Thoracic aorta (tissue), 2 donors: ENCODE data around the gene CLASRP. TPM values are rescaled to one million over a fixed set of nuclear protein-coding genes. Genes with fewer than 3 reads are reported as not detected.

Experiments used
- ATAC-seq: fragments of 150-250 bp; one replicate; pipeline ENCODE4 v1.8.0; 2017; ENCODE audit warnings: low read depth; ENCODE audit not compliant: insufficient number of reproducible peaks, low FRiP score
- DNase-seq: peaks from one replicate; pipeline ENCODE4 v3.0.0-alpha.2; 2020; ENCODE audit warnings: low spot score
- H3K27ac ChIP-seq, 2 donors: fragments of 200-600 bp; sonication (generic); 1 replicate in 1 of 2; 2 replicates in 1 of 2; pipeline ENCODE4 v1.5.1; 2016; ENCODE audit warnings: mild to moderate bottlenecking in 2 of 2, moderate library complexity in 2 of 2
- H3K27me3 ChIP-seq: fragments of 200-600 bp; sonication (generic); replicated peaks from 2 replicates; pipeline ENCODE4 v1.6.0; 2016; ENCODE audit warnings: mild to moderate bottlenecking; ENCODE audit not compliant: insufficient read depth
- H3K36me3 ChIP-seq: fragments of 200-600 bp; sonication (generic); one replicate; pipeline ENCODE4 v1.5.1; 2016
- H3K4me1 ChIP-seq, 2 donors: fragments of 200-600 bp; sonication (generic); 1 replicate in 1 of 2; 2 replicates in 1 of 2; pipeline versions ENCODE4 v1.5.1 to v1.6.0; 2016; ENCODE audit warnings: low read depth in 2 of 2, mild to moderate bottlenecking in 1 of 2; ENCODE audit not compliant: control insufficient read depth in 1 of 2
- H3K4me3 ChIP-seq: fragments of 200-600 bp; sonication (generic); 2 replicates; pipeline ENCODE4 v1.5.1; 2016; ENCODE audit warnings: mild to moderate bottlenecking
- H3K9me3 ChIP-seq: fragments of 200-600 bp; sonication (generic); 2 replicates; pipeline ENCODE4 v1.5.1; 2016
- total RNA-seq, 2 donors: library from RNA; depleted of rRNA; stranded (reverse); fragments of >200 nt; gene quantifications; one replicate each; pipeline versions ENCODE4 v1.1.0 to v1.2.3, GENCODE V29; 2016
- TF ChIP-seq, protein P1 (sequence below): fragments of 200-600 bp; sonication (generic); IDR thresholded peaks from one replicate; pipeline ENCODE4 v1.5.1; 2019; ENCODE audit warnings: antibody characterized with exemption

CLASRP gene
- total RNA-seq, 2 donors from 2014 or later = 119 to 300 TPM

GRCh38 chr19:45097776-45098520, 59.1 kb downstream of the CLASRP start:
- Histone ChIP-seq H3K4me1 (peaks cover 22 to 40% of the 10 kb centered on the region in 2 donors), H3K27me3 (no peaks in the 10 kb centered on the region), H3K27ac (no peak overlapping the region), H3K36me3 (no peaks in the 10 kb centered on the region), H3K4me3 (no peak overlapping the region), H3K9me3 (no peaks in the 10 kb centered on the region)
- ATAC-seq (no peak), DNase-seq (no peak)
- TF ChIP-seq, protein P1, sequence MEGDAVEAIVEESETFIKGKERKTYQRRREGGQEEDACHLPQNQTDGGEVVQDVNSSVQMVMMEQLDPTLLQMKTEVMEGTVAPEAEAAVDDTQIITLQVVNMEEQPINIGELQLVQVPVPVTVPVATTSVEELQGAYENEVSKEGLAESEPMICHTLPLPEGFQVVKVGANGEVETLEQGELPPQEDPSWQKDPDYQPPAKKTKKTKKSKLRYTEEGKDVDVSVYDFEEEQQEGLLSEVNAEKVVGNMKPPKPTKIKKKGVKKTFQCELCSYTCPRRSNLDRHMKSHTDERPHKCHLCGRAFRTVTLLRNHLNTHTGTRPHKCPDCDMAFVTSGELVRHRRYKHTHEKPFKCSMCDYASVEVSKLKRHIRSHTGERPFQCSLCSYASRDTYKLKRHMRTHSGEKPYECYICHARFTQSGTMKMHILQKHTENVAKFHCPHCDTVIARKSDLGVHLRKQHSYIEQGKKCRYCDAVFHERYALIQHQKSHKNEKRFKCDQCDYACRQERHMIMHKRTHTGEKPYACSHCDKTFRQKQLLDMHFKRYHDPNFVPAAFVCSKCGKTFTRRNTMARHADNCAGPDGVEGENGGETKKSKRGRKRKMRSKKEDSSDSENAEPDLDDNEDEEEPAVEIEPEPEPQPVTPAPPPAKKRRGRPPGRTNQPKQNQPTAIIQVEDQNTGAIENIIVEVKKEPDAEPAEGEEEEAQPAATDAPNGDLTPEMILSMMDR = no peak

- Histone ChIP-seq H3K36me3 (no peaks in the 10 kb centered on the region), H3K27me3 (no peaks in the 10 kb centered on the region), H3K9me3 (no peaks in the 10 kb centered on the region), H3K4me1 (peaks cover 20 to 37% of the 10 kb centered on the region in 2 donors), H3K27ac (no peak overlapping the region), H3K4me3 (no peak overlapping the region)
- DNase-seq = no peak
- ATAC-seq = no peak
- TF ChIP-seq, protein P1 = no peak
Observed at GRCh38 chr19:45098521-45099466, 59.9 kb downstream of the CLASRP start.

DNA sequence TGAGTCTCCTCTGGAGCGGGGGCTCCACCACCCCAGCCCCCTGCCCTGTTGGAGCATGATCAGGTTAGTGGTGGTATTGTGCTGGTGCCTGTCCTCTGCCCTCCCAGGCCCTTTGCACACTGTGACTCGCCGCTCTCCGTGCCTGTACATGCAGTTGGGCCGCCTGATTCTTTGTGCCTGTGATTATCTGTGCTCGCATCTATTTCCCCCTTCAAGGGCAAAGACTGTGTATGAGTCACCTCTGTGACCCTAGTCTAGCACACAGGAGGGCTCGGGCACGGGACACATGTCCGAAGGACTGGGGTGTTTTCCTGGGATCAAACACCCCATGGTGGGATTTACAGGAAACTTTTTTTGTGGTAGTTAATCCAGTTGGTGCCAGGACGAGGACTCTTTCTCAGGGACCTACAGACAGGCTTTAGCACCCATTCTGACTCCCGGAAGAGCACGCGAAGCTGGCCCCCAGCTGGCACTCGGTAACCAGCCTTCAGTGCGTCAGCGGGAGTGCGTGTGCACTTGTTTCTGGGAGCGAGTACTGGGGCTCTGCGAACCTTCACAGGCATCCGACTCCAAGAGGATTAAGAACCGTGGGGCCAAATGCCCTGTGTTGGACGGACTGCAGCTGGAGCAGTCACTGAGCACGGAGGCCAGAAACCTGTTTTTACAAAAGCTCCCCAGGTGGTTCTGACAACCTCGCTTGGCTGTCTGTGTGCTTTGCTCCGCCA, 60.8 kb downstream of the CLASRP start:
- no peak for DNase-seq
- Histone ChIP-seq H3K27ac (no peak overlapping the region), H3K9me3 (no peaks in the 10 kb centered on the region), H3K36me3 (no peaks in the 10 kb centered on the region), H3K4me1 (peaks cover 11 to 28% of the 10 kb centered on the region in 2 donors), H3K27me3 (no peaks in the 10 kb centered on the region), H3K4me3 (no peak overlapping the region)
- TF ChIP-seq, protein P1 = no peak
- ATAC-seq = no peak

GRCh38 chr19:45100201-45100600, 61.4 kb downstream of the CLASRP start:
- Histone ChIP-seq H3K36me3 (no peaks in the 10 kb centered on the region), H3K4me1 (peaks cover 8 to 23% of the 10 kb centered on the region in 2 donors), H3K9me3 (no peaks in the 10 kb centered on the region), H3K27me3 (no peaks in the 10 kb centered on the region), H3K4me3 (no peak overlapping the region), H3K27ac (no peak overlapping the region)
- no peak for DNase-seq
- no peak for ATAC-seq
- TF ChIP-seq, protein P1 = no peak
